ENCODE results near the gene FBXL2. TPM values are rescaled to one million over a fixed set of nuclear protein-coding genes. Genes with fewer than 3 reads are reported as not detected.

FBXL2 gene
- total and polyA plus RNA-seq, 2 of the 4 experiments (the other 2 are of a cell fraction), result 15.8 to 21.0 TPM

DNA sequence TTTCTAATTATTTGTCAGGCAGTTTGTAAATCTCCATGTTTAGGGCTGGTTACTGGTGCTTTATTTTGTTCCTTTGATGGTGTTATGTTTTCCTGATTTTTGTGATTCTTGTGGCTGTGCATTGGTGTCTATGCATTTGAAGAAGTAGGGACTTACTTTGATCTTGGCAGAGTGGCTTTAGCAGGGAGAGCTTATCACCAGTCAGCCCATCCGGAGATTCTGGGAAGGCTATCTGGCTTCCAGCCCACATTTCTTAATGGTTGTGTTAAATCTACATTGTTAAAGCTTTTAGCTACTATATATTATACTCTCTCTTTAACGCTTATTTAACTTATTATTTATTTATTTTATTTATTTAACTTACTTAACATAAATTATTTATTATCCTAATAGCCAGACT, 35.1 kb downstream of the FBXL2 start:
- H3K4me2 ChIP-seq (ENCODE audit: low read depth, low read length), result no peak overlapping the region

More for the DNA sequence above, 35.1 kb downstream of the FBXL2 start:
- Histone ChIP-seq H3K4me3 (ENCODE audit: insufficient read depth, low read depth, low read length) (no peak overlapping the region), H2BK20ac (ENCODE audit: low read depth, low read length) (no peak overlapping the region), H2BK120ac (ENCODE audit: low read depth, low read length) (no peak overlapping the region), H3K23ac (ENCODE audit: low read depth, low read length) (no peak overlapping the region), H3K36me3 (ENCODE audit: control insufficient read depth, insufficient read depth, low read length) (peaks cover 4% of the 10 kb centered on the region; the same call in 1 of the 2 replicates), H3K4ac (ENCODE audit: low read depth, low read length) (no peak overlapping the region), H3K9me1 (ENCODE audit: insufficient read depth, low read length) (peaks cover 4% of the 10 kb centered on the region; the same call in 1 of the 2 replicates), H3K18ac (ENCODE audit: low read depth, low read length) (no peak overlapping the region), H3K27me3 (ENCODE audit: control insufficient read depth, insufficient read depth, low read length) (no peaks in the 10 kb centered on the region), H3K9me3 (ENCODE audit: control insufficient read depth, insufficient read depth, low read length) (peaks cover 8% of the 10 kb centered on the region), H3K79me1 (ENCODE audit: low read depth in 1 of 2, low read length in 2 of 2) (peaks cover 9 to 19% of the 10 kb centered on the region in 2 experiments; a peak in 3 of 4 replicates), H4K20me1 (ENCODE audit: insufficient read depth, low read length) (no peaks in the 10 kb centered on the region), H4K8ac (ENCODE audit: low read depth in 2 of 2, low read length in 2 of 2) (no peak overlapping the region), H2BK15ac (ENCODE audit: low read depth, low read length) (no peak overlapping the region), H3K27ac (ENCODE audit: insufficient read depth, low read length) (no peak overlapping the region), H2BK5ac (ENCODE audit: low read depth, low read length, poor library complexity, severe bottlenecking) (no peak overlapping the region), H4K91ac (ENCODE audit: insufficient read depth, low read depth, low read length) (no peak overlapping the region), H2AK9ac (replicated peaks; ENCODE audit: low read depth, low read length, poor library complexity) (no peak overlapping the region), H3K4me1 (ENCODE audit: control insufficient read depth, insufficient read depth, low read length) (peaks cover 3% of the 10 kb centered on the region; the same call in 1 of the 2 replicates), H4K5ac (ENCODE audit: low read depth, low read length) (no peak overlapping the region), H3K9ac (ENCODE audit: low read depth, low read length) (no peak overlapping the region), H2AFZ (replicated peaks; ENCODE audit: low read length, poor library complexity) (no peak overlapping the region), H3K14ac (replicated peaks; ENCODE audit: low read depth, low read length) (no peak overlapping the region), H2AK5ac (ENCODE audit: low read depth, low read length) (no peak overlapping the region), H3K56ac (ENCODE audit: extremely low read depth, insufficient read depth, low read length) (no peak overlapping the region; the same call in 1 of the 2 replicates)
- no peak for TF ChIP-seq FOS (IDR thresholded peaks at IDR 0.05; ENCODE audit: low read depth, low read length)
- TF ChIP-seq MXI1 (IDR thresholded peaks at IDR 0.05; ENCODE audit: borderline replicate concordance, low read depth, low read length), result no peak
- no peak for TF ChIP-seq RAD21 (IDR thresholded peaks at IDR 0.05; ENCODE audit: low read length)
- no peak for TF ChIP-seq SMC3 (IDR thresholded peaks at IDR 0.05; ENCODE audit: low read depth, low read length)
- no peak for TF ChIP-seq CHD1 (IDR thresholded peaks at IDR 0.05; ENCODE audit: low read depth, low read length)
- TF ChIP-seq CEBPB (IDR thresholded peaks at IDR 0.05; ENCODE audit: low read depth, low read length), result no peak
- no peak for TF ChIP-seq MAFK (IDR thresholded peaks at IDR 0.05; ENCODE audit: low read depth, low read length)
- no peak for TF ChIP-seq NFE2L2 (IDR thresholded peaks at IDR 0.05; ENCODE audit: low read depth, low read length)
- no peak for TF ChIP-seq BHLHE40 (IDR thresholded peaks at IDR 0.05; ENCODE audit: low read depth, low read length)
- TF ChIP-seq RCOR1 (IDR thresholded peaks at IDR 0.05; ENCODE audit: insufficient replicate concordance, low read length), result no peak
- TF ChIP-seq, protein P1, sequence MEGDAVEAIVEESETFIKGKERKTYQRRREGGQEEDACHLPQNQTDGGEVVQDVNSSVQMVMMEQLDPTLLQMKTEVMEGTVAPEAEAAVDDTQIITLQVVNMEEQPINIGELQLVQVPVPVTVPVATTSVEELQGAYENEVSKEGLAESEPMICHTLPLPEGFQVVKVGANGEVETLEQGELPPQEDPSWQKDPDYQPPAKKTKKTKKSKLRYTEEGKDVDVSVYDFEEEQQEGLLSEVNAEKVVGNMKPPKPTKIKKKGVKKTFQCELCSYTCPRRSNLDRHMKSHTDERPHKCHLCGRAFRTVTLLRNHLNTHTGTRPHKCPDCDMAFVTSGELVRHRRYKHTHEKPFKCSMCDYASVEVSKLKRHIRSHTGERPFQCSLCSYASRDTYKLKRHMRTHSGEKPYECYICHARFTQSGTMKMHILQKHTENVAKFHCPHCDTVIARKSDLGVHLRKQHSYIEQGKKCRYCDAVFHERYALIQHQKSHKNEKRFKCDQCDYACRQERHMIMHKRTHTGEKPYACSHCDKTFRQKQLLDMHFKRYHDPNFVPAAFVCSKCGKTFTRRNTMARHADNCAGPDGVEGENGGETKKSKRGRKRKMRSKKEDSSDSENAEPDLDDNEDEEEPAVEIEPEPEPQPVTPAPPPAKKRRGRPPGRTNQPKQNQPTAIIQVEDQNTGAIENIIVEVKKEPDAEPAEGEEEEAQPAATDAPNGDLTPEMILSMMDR (conservative IDR thresholded peaks at IDR 0.05; ENCODE audit: low read depth, low read length), result no peak
- no peak for TF ChIP-seq RFX5 (IDR thresholded peaks at IDR 0.05; ENCODE audit: low read depth, low read length)
- no peak for TF ChIP-seq MAZ (IDR thresholded peaks at IDR 0.05; ENCODE audit: borderline replicate concordance, low read depth, low read length)
- peak; percentile 16 for DNase-seq
- ChIA-PET POLR2A (ENCODE audit: unreplicated experiment) (no interaction called here), CTCF (no interaction called here)
- in situ Hi-C loops (cut with MboI; ENCODE audit: low sequenced_read_pairs), result no loop called here
- WGBS, 2 experiments (ENCODE audit: extremely low coverage in 2 of 2, insufficient read length in 1 of 2), result no CpG with 5 or more reads among the region's 2 CpGs
- dilution Hi-C loops (cut with HindIII; ENCODE audit: low sequenced_read_pairs, unreplicated experiment), result no loop called here
- BruUV-seq (replicated peaks), result no TSS peak
- no peak for ATAC-seq (ENCODE audit: low read depth)
- intact Hi-C loops (cut with micrococcal nuclease), result no loop called here
